PFSK-1 (cell line): ENCODE results near the gene CEP63.

Experiments used
- FOXP2 ChIP-seq: optimal IDR thresholded peaks from 2 replicates; pipeline ENCODE3; 2011; ENCODE audit warnings: borderline replicate concordance, control low read depth, inconsistent platforms; ENCODE audit not compliant: insufficient read depth; ENCODE audit errors: extremely low read length, extremely low read depth
- POLR2AphosphoS5 ChIP-seq: IDR thresholded peaks from 2 replicates; pipeline ENCODE4 v1.6.1; 2012; ENCODE audit warnings: low read depth, mild to moderate bottlenecking, control low read depth, low read length, moderate library complexity
- REST ChIP-seq, 2 experiments: IDR thresholded peaks; 2 replicates each; pipeline versions ENCODE4 v1.6.1 to v1.8.0; 2011 to 2012; ENCODE audit warnings: low read depth in 2 of 2, low read length in 2 of 2, control low read depth in 1 of 2, inconsistent platforms in 1 of 2, mild to moderate bottlenecking in 1 of 2, moderate library complexity in 1 of 2; ENCODE audit not compliant: insufficient read depth in 1 of 2
- SIN3A ChIP-seq: IDR thresholded peaks from 2 replicates; pipeline ENCODE4 v1.6.1; 2012; ENCODE audit warnings: mild to moderate bottlenecking, low read length, moderate library complexity, borderline replicate concordance; ENCODE audit not compliant: insufficient read depth
- TAF1 ChIP-seq: IDR thresholded peaks from 2 replicates; pipeline ENCODE4 v1.6.1; 2012; ENCODE audit warnings: low read length, control low read depth, borderline replicate concordance; ENCODE audit not compliant: insufficient read depth

Gene CEP63

GRCh38 chr3:134579141-134579665 is 93.3 kb downstream of the CEP63 start:
- TF ChIP-seq TAF1 = no peak
- TF ChIP-seq REST (IDR thresholded peaks at IDR 0.05; ENCODE audit: insufficient read depth in 1 of 2, low read depth in 2 of 2, low read length in 2 of 2) = no peak
- TF ChIP-seq POLR2AphosphoS5 = no peak
- TF ChIP-seq SIN3A = no peak
- TF ChIP-seq FOXP2 = no peak

- TF ChIP-seq FOXP2 (no peak), TAF1 (no peak), REST (IDR thresholded peaks at IDR 0.05; ENCODE audit: insufficient read depth in 1 of 2, low read depth in 2 of 2, low read length in 2 of 2) (no peak), SIN3A (no peak), POLR2AphosphoS5 (no peak)
These were observed 104.9 kb downstream of the CEP63 start for GRCh38 chr3:134590766-134591165.

DNA sequence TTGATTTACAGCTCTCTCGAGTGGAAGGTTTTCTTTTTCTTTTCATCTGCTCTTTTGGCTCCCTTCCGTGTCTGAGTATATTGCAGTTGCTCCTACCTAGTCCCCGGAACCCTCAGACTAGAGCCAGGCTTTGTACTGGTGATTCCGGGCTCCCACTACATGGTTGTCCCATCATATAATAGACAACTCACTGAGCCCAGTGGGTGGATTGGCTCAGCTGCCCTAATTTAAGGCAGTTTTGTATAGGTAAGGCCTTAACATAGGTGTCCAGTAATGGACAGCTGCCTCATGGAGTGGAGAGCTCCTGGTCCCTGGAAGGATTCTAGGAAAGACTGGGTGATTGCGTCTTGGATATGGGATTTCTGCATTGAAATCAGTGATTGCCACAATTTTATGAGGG is 106.9 kb downstream of the CEP63 start:
- TF ChIP-seq TAF1 = no peak
- TF ChIP-seq FOXP2 = no peak
- TF ChIP-seq REST (IDR thresholded peaks at IDR 0.05; ENCODE audit: insufficient read depth in 1 of 2, low read depth in 2 of 2, low read length in 2 of 2) = no peak
- no peak for TF ChIP-seq POLR2AphosphoS5
- no peak for TF ChIP-seq SIN3A

- TF ChIP-seq POLR2AphosphoS5 = no peak
- no peak for TF ChIP-seq FOXP2
- TF ChIP-seq REST (IDR thresholded peaks at IDR 0.05; ENCODE audit: insufficient read depth in 1 of 2, low read depth in 2 of 2, low read length in 2 of 2) = no peak
- no peak for TF ChIP-seq TAF1
- no peak for TF ChIP-seq SIN3A
These were observed 108.5 kb downstream of the CEP63 start for GRCh38 chr3:134594331-134594741.

DNA sequence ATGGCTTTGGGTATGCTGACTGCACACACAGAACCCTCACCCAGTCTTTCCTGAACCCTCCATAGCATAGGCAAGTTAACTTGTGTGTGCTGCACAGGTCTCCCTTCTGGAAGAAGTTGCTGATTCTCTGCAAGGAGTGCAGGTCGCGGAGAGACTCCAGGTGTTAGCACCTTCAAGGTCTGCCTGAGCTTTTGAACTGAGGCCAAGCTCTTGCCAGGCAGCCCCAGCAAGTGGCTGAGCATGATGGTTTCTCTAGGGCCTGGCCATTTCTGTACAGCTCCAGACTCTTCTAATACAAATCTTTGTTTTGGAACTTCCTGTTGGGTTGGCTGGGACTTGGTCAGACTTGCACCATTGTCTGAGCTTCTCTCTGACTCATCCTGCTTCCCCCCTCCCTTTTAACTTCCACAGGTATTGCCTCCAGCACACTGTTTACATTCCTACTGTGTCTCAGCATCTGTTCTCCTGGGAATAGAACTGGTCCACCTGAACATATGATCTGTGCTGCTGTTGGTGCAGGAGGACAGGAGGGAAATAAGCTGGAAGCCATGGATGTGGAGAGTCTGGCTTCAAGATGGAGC is 111.6 kb downstream of the CEP63 start:
- TF ChIP-seq TAF1 (no peak), POLR2AphosphoS5 (no peak), REST (IDR thresholded peaks at IDR 0.05; ENCODE audit: insufficient read depth in 1 of 2, low read depth in 2 of 2, low read length in 2 of 2) (no peak), FOXP2 (no peak), SIN3A (no peak)
